ENCODE results near the gene KIF3C. TPM values are rescaled to one million over a fixed set of nuclear protein-coding genes. Genes with fewer than 3 reads are reported as not detected.

The KIF3C gene
- total RNA-seq, 6 donors from 2014 or later = 2.4 to 15.7 (median 4.4) TPM

GRCh38 chr2:25877431-25878360, 104.6 kb downstream of the KIF3C start:
- ATAC-seq (ENCODE audit: low FRiP score in 2 of 2) (peak; percentile 76 to 82), DNase-seq (peak; percentile 76 to 88)
- Histone ChIP-seq H3K27ac (peak overlapping the region; percentile 90 to 96 (median 95)), H3K27me3 (no peaks in the 10 kb centered on the region), H3K36me3 (peaks cover 0 to 6% (median 0%) of the 10 kb centered on the region in 4 donors), H3K4me3 (peak overlapping the region; percentile 82 to 96 (median 86)), H3K9me3 (peaks cover 0 to 2% (median 0%) of the 10 kb centered on the region in 4 donors), H3K4me1 (peaks cover 10 to 18% (median 14%) of the 10 kb centered on the region in 4 donors)
- TF ChIP-seq POLR2A (IDR thresholded peaks at IDR 0.05) (no peak), CTCF (IDR thresholded peaks at IDR 0.05) (no peak), POLR2AphosphoS5 (IDR thresholded peaks at IDR 0.05) (no peak), EP300 (IDR thresholded peaks at IDR 0.05) (no peak)
- 0% methylated on average over 33 to 64 of the region's 64 CpGs for WGBS, 2 donors

Small RNAs within 50 kb of the gene (small RNA-seq; reads per million reads assigned to genes)
- 0 reads per million in 4 donors for gene NDUFB4P4
- gene UQCRHP2 = 0 reads per million in 4 donors

Other genes with a start within 250 kb of the KIF3C start
- 10 to 100 TPM; 15.5 to 34.9 (median 25.6) TPM for gene ASXL2, start 104.0 kb downstream of the KIF3C start, total RNA-seq
- 100 to 1,000 TPM in 4 of 6 donors, 10 to 100 TPM in 2; 81.7 to 139 (median 106) TPM for gene RAB10, start 51.6 kb upstream of the KIF3C start, total RNA-seq
- gene GAREM2, start 190.6 kb upstream of the KIF3C start, total RNA-seq = 1 to 10 TPM in 1 of 6 donors, under 1 TPM in 4, not detected in 1; 0.22 to 2.6 (median 0.49) TPM